ENCODE data around the gene CST5. TPM values are rescaled to one million over a fixed set of nuclear protein-coding genes. Genes with fewer than 3 reads are reported as not detected.

CST5 gene
- total and polyA plus RNA-seq, 2 experiments from 2014 or later = not detected

- H3K79me2 ChIP-seq (replicated peaks; ENCODE audit: insufficient read depth) = no peaks in the 10 kb centered on the region
- no peaks in the 10 kb centered on the region for H3K9me2 ChIP-seq (ENCODE audit: insufficient read depth)
- Mint-ChIP-seq H3K27me3 (ENCODE audit: insufficient read depth, low read depth, poor library complexity) (no peaks in the 10 kb centered on the region), H3K9me3 (peaks cover 4% of the 10 kb centered on the region; the same call in 1 of the 3 replicates), H3K4me1 (no peaks in the 10 kb centered on the region), H3K36me3 (ENCODE audit: low read depth) (no peaks in the 10 kb centered on the region; the same call in 2 of the 3 replicates), H3K4me3 (no peak overlapping the region), H3K27ac (no peak overlapping the region)
- H3K4me1 ChIP-seq (ENCODE audit: insufficient read depth) = no peaks in the 10 kb centered on the region
- TF ChIP-seq EZH2phosphoT487 (IDR thresholded peaks at IDR 0.05; ENCODE audit: unreplicated experiment) = no peak
- TF ChIP-seq, protein P1, sequence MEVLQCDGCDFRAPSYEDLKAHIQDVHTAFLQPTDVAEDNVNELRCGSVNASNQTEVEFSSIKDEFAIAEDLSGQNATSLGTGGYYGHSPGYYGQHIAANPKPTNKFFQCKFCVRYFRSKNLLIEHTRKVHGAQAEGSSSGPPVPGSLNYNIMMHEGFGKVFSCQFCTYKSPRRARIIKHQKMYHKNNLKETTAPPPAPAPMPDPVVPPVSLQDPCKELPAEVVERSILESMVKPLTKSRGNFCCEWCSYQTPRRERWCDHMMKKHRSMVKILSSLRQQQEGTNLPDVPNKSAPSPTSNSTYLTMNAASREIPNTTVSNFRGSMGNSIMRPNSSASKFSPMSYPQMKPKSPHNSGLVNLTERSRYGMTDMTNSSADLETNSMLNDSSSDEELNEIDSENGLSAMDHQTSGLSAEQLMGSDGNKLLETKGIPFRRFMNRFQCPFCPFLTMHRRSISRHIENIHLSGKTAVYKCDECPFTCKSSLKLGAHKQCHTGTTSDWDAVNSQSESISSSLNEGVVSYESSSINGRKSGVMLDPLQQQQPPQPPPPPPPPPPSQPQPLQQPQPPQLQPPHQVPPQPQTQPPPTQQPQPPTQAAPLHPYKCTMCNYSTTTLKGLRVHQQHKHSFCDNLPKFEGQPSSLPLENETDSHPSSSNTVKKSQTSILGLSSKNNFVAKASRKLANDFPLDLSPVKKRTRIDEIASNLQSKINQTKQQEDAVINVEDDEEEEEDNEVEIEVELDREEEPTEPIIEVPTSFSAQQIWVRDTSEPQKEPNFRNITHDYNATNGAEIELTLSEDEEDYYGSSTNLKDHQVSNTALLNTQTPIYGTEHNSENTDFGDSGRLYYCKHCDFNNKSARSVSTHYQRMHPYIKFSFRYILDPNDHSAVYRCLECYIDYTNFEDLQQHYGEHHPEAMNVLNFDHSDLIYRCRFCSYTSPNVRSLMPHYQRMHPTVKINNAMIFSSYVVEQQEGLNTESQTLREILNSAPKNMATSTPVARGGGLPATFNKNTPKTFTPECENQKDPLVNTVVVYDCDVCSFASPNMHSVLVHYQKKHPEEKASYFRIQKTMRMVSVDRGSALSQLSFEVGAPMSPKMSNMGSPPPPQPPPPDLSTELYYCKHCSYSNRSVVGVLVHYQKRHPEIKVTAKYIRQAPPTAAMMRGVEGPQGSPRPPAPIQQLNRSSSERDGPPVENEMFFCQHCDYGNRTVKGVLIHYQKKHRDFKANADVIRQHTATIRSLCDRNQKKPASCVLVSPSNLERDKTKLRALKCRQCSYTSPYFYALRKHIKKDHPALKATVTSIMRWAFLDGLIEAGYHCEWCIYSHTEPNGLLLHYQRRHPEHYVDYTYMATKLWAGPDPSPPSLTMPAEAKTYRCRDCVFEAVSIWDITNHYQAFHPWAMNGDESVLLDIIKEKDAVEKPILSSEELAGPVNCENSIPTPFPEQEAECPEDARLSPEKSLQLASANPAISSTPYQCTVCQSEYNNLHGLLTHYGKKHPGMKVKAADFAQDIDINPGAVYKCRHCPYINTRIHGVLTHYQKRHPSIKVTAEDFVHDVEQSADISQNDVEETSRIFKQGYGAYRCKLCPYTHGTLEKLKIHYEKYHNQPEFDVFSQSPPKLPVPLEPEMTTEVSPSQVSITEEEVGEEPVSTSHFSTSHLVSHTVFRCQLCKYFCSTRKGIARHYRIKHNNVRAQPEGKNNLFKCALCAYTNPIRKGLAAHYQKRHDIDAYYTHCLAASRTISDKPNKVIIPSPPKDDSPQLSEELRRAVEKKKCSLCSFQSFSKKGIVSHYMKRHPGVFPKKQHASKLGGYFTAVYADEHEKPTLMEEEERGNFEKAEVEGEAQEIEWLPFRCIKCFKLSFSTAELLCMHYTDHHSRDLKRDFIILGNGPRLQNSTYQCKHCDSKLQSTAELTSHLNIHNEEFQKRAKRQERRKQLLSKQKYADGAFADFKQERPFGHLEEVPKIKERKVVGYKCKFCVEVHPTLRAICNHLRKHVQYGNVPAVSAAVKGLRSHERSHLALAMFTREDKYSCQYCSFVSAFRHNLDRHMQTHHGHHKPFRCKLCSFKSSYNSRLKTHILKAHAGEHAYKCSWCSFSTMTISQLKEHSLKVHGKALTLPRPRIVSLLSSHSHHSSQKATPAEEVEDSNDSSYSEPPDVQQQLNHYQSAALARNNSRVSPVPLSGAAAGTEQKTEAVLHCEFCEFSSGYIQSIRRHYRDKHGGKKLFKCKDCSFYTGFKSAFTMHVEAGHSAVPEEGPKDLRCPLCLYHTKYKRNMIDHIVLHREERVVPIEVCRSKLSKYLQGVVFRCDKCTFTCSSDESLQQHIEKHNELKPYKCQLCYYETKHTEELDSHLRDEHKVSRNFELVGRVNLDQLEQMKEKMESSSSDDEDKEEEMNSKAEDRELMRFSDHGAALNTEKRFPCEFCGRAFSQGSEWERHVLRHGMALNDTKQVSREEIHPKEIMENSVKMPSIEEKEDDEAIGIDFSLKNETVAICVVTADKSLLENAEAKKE (CRISPR knock-in tag; IDR thresholded peaks at IDR 0.05) = no peak
- TF ChIP-seq, protein P2, sequence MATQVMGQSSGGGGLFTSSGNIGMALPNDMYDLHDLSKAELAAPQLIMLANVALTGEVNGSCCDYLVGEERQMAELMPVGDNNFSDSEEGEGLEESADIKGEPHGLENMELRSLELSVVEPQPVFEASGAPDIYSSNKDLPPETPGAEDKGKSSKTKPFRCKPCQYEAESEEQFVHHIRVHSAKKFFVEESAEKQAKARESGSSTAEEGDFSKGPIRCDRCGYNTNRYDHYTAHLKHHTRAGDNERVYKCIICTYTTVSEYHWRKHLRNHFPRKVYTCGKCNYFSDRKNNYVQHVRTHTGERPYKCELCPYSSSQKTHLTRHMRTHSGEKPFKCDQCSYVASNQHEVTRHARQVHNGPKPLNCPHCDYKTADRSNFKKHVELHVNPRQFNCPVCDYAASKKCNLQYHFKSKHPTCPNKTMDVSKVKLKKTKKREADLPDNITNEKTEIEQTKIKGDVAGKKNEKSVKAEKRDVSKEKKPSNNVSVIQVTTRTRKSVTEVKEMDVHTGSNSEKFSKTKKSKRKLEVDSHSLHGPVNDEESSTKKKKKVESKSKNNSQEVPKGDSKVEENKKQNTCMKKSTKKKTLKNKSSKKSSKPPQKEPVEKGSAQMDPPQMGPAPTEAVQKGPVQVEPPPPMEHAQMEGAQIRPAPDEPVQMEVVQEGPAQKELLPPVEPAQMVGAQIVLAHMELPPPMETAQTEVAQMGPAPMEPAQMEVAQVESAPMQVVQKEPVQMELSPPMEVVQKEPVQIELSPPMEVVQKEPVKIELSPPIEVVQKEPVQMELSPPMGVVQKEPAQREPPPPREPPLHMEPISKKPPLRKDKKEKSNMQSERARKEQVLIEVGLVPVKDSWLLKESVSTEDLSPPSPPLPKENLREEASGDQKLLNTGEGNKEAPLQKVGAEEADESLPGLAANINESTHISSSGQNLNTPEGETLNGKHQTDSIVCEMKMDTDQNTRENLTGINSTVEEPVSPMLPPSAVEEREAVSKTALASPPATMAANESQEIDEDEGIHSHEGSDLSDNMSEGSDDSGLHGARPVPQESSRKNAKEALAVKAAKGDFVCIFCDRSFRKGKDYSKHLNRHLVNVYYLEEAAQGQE (IDR thresholded peaks at IDR 0.05; ENCODE audit: unreplicated experiment) = no peak
- DNase-seq (ENCODE audit: low spot score) (no peak), ATAC-seq (no peak)
- H3K4me2 ChIP-seq = no peak overlapping the region
- H3K27ac ChIP-seq (ENCODE audit: low read depth) = no peak overlapping the region
- no peaks in the 10 kb centered on the region for H3K36me3 ChIP-seq (ENCODE audit: insufficient read depth)
- H3K4me3 ChIP-seq = no peak overlapping the region
- no peaks in the 10 kb centered on the region for H3K27me3 ChIP-seq (ENCODE audit: insufficient read depth)
- H3F3A ChIP-seq (replicated peaks; ENCODE audit: low read depth) = no peaks in the 10 kb centered on the region
- H4K20me1 ChIP-seq (replicated peaks; ENCODE audit: insufficient read depth) = no peaks in the 10 kb centered on the region
- no peak overlapping the region for H2AFZ ChIP-seq
These were observed 47.0 kb upstream of the CST5 start for GRCh38 chr20:23926526-23926880.
